IMR-90 (cell line): ENCODE data around the gene RIN1. TPM values are rescaled to one million over a fixed set of nuclear protein-coding genes. Genes with fewer than 3 reads are reported as not detected.

Experiments
- ATAC-seq: fragments of 200-7000 bp; cut with Tn5 transposase; 2 replicates; pipeline ENCODE4 v1.9.1; 2020; ENCODE audit warnings: low read depth, mild to moderate bottlenecking, moderate library complexity
- BruUV-seq: library from RNA; stranded (reverse); fragments of 400-500 nt; replicated peaks from 2 replicates; lab custom pipeline; 2021; lab: Mats Ljungman, UMichigan
- CTCF ChIA-PET: fragments of 300-600 bp; formaldehyde crosslinking; extraction: SDS; loops from one replicate; lab custom pipeline; 2021; ENCODE audit warnings: antibody characterized with exemption; lab: Yijun Ruan, JAX
- POLR2A ChIA-PET: fragments of 300-600 bp; sonication (Branson Sonifier 250); formaldehyde crosslinking; loops from one replicate; lab custom pipeline; 2022; ENCODE audit warnings: antibody characterized with exemption; ENCODE audit not compliant: unreplicated experiment; lab: Charles Lee
- DNase-seq: peaks from one replicate; pipeline ENCODE4 v3.0.0; 2013
- H2AFZ ChIP-seq: replicated peaks from 2 replicates; pipeline ENCODE3; 2013; ENCODE audit warnings: low read length, mild to moderate bottlenecking; ENCODE audit not compliant: poor library complexity
- H2AK5ac ChIP-seq: 2 replicates; pipeline ENCODE4 v1.6.1; 2013; ENCODE audit warnings: low read depth, low read length, inconsistent platforms
- H2AK9ac ChIP-seq: replicated peaks from 2 replicates; pipeline ENCODE3; 2013; ENCODE audit warnings: mild to moderate bottlenecking, low read depth, low read length, moderate library complexity; ENCODE audit not compliant: poor library complexity
- H2BK120ac ChIP-seq: 2 replicates; pipeline ENCODE4 v1.6.1; 2013; ENCODE audit warnings: low read depth, low read length, inconsistent platforms
- H2BK15ac ChIP-seq: 3 replicates; pipeline ENCODE4 v1.6.1; 2013; ENCODE audit warnings: low read depth, low read length, inconsistent platforms
- H2BK20ac ChIP-seq: 2 replicates; pipeline ENCODE4 v1.6.1; 2013; ENCODE audit warnings: low read depth, mild to moderate bottlenecking, inconsistent platforms, low read length, moderate library complexity
- H2BK5ac ChIP-seq: 2 replicates; pipeline ENCODE4 v1.6.1; 2013; ENCODE audit warnings: mild to moderate bottlenecking, low read depth, low read length, inconsistent platforms; ENCODE audit not compliant: poor library complexity, severe bottlenecking
- H3K14ac ChIP-seq: replicated peaks from 2 replicates; pipeline ENCODE4 v1.6.1; 2013; ENCODE audit warnings: low read depth, low read length, inconsistent platforms
- H3K18ac ChIP-seq: 2 replicates; pipeline ENCODE4 v1.6.1; 2013; ENCODE audit warnings: low read depth, low read length, control low read depth
- H3K23ac ChIP-seq: 2 replicates; pipeline ENCODE4 v1.6.1; 2013; ENCODE audit warnings: low read depth, low read length, inconsistent platforms
- H3K27ac ChIP-seq: 2 replicates; pipeline ENCODE4 v1.5.1; 2013; ENCODE audit warnings: mild to moderate bottlenecking, control low read depth, low read length; ENCODE audit not compliant: insufficient read depth
- H3K27me3 ChIP-seq: 2 replicates; pipeline ENCODE4 v1.6.1; 2013; ENCODE audit warnings: low read length; ENCODE audit not compliant: control insufficient read depth, insufficient read depth
- H3K36me3 ChIP-seq: 2 replicates; pipeline ENCODE4 v1.6.1; 2013; ENCODE audit warnings: low read length, mixed read lengths; ENCODE audit not compliant: control insufficient read depth, insufficient read depth
- H3K4ac ChIP-seq: 2 replicates; pipeline ENCODE4 v1.6.1; 2013; ENCODE audit warnings: low read depth, low read length, inconsistent platforms
- H3K4me1 ChIP-seq: 2 replicates; pipeline ENCODE4 v1.6.1; 2013; ENCODE audit warnings: low read length, mixed read lengths; ENCODE audit not compliant: control insufficient read depth, insufficient read depth
- H3K4me2 ChIP-seq: 2 replicates; pipeline ENCODE4 v1.6.1; 2013; ENCODE audit warnings: low read depth, mild to moderate bottlenecking, control low read depth, low read length, moderate library complexity
- H3K4me3 ChIP-seq: 2 replicates; pipeline ENCODE4 v1.5.1; 2013; ENCODE audit warnings: low read depth, mild to moderate bottlenecking, control low read depth, low read length, moderate library complexity; ENCODE audit not compliant: insufficient read depth
- H3K56ac ChIP-seq: 2 replicates; pipeline ENCODE4 v1.6.1; 2013; ENCODE audit warnings: low read length, inconsistent platforms; ENCODE audit not compliant: insufficient read depth; ENCODE audit errors: extremely low read depth
- H3K79me1 ChIP-seq, 2 experiments: 2 replicates each; pipeline ENCODE4 v1.6.1; 2013; ENCODE audit warnings: low read length in 2 of 2, inconsistent platforms in 1 of 2, low read depth in 1 of 2
- H3K9ac ChIP-seq: 2 replicates; pipeline ENCODE4 v1.6.1; 2013; ENCODE audit warnings: low read depth, low read length, control low read depth
- H3K9me1 ChIP-seq: 2 replicates; pipeline ENCODE4 v1.6.1; 2013; ENCODE audit warnings: low read length, inconsistent platforms; ENCODE audit not compliant: insufficient read depth
- H3K9me3 ChIP-seq: 2 replicates; pipeline ENCODE4 v1.6.1; 2013; ENCODE audit warnings: low read length; ENCODE audit not compliant: control insufficient read depth, insufficient read depth
- H4K20me1 ChIP-seq: 2 replicates; pipeline ENCODE4 v1.6.1; 2013; ENCODE audit warnings: low read length, inconsistent platforms; ENCODE audit not compliant: insufficient read depth
- H4K5ac ChIP-seq: 2 replicates; pipeline ENCODE4 v1.6.1; 2013; ENCODE audit warnings: mild to moderate bottlenecking, low read depth, low read length, control low read depth
- H4K8ac ChIP-seq, 2 experiments: 2 replicates each; pipeline ENCODE4 v1.6.1; 2013; ENCODE audit warnings: low read depth in 2 of 2, low read length in 2 of 2, control low read depth in 1 of 2, inconsistent platforms in 1 of 2
- H4K91ac ChIP-seq: 2 replicates; pipeline ENCODE4 v1.6.1; 2013; ENCODE audit warnings: low read depth, low read length, inconsistent platforms; ENCODE audit not compliant: insufficient read depth
- BHLHE40 ChIP-seq: fragments of 150-350 bp; IDR thresholded peaks from 2 replicates; pipeline ENCODE4 v1.6.1; 2016; ENCODE audit warnings: mild to moderate bottlenecking, low read depth, low read length
- CEBPB ChIP-seq: IDR thresholded peaks from 2 replicates; pipeline ENCODE4 v1.6.1; 2012; ENCODE audit warnings: low read depth, low read length, improper control_type of control experiment
- CHD1 ChIP-seq: IDR thresholded peaks from 2 replicates; pipeline ENCODE4 v1.6.1; 2012; ENCODE audit warnings: low read depth, low read length, improper control_type of control experiment
- CTCF ChIP-seq: conservative IDR thresholded peaks from 2 replicates; pipeline ENCODE4 v1.5.1; 2012; ENCODE audit warnings: mild to moderate bottlenecking, low read depth, low read length, improper control_type of control experiment
- MAFK ChIP-seq: IDR thresholded peaks from 2 replicates; pipeline ENCODE4 v1.6.1; 2012; ENCODE audit warnings: low read depth, low read length, improper control_type of control experiment
- MAZ ChIP-seq: IDR thresholded peaks from 2 replicates; pipeline ENCODE4 v1.6.1; 2012; ENCODE audit warnings: low read depth, mild to moderate bottlenecking, low read length, improper control_type of control experiment, moderate library complexity, borderline replicate concordance
- MXI1 ChIP-seq: IDR thresholded peaks from 2 replicates; pipeline ENCODE4 v1.6.1; 2012; ENCODE audit warnings: low read depth, mild to moderate bottlenecking, low read length, moderate library complexity, borderline replicate concordance
- POLR2A ChIP-seq: IDR thresholded peaks from 2 replicates; pipeline ENCODE4 v1.6.1; 2012; ENCODE audit warnings: mild to moderate bottlenecking, low read depth, low read length
- RAD21 ChIP-seq: IDR thresholded peaks from 2 replicates; pipeline ENCODE4 v1.6.1; 2012; ENCODE audit warnings: low read length, improper control_type of control experiment
- RCOR1 ChIP-seq: IDR thresholded peaks from 2 replicates; pipeline ENCODE4 v1.6.1; 2012; ENCODE audit warnings: mild to moderate bottlenecking, low read length, improper control_type of control experiment; ENCODE audit not compliant: insufficient replicate concordance
- RFX5 ChIP-seq: IDR thresholded peaks from 2 replicates; pipeline ENCODE4 v1.8.0; 2012; ENCODE audit warnings: low read depth, mild to moderate bottlenecking, low read length, moderate library complexity
- SMC3 ChIP-seq: fragments of 150-350 bp; IDR thresholded peaks from 2 replicates; pipeline ENCODE4 v1.6.1; 2016; ENCODE audit warnings: low read depth, mild to moderate bottlenecking, antibody characterized with exemption, low read length, moderate library complexity
- WGBS, 2 experiments: methylation state at CpG; one replicate each; pipeline versions ENCODE4 v1.1.5 to v1.1.7; 2013; ENCODE audit warnings: missing lambda C conversion rate in 2 of 2; ENCODE audit not compliant: insufficient read length in 1 of 2; ENCODE audit errors: extremely low coverage in 2 of 2; 5-methylcytosine and 5-hydroxymethylcytosine counted together
- dilution Hi-C: fragments of 300-500 bp; cut with HindIII; formaldehyde crosslinking; loops from one replicate; pipeline ENCODE4 v1.14.3; 2018; ENCODE audit warnings: low sequenced_read_pairs; ENCODE audit not compliant: unreplicated experiment
- in situ Hi-C: fragments of 300-500 bp; cut with MboI; formaldehyde crosslinking; loops from 3 replicates; pipeline ENCODE4 v1.14.3; 2019; ENCODE audit warnings: low sequenced_read_pairs, inconsistent platforms, mixed read lengths
- intact Hi-C: fragments of 100-400 bp; cut with micrococcal nuclease; formaldehyde crosslinking; loops from 2 replicates; pipeline ENCODE4 v1.10.0; 2022
- polyA plus RNA-seq, 3 experiments: library from polyadenylated mRNA; depleted of rRNA; stranded (reverse); fragments of >200 nt; gene quantifications; 2 replicates each; pipeline ENCODE4 v1.2.3, GENCODE V29; 2012; ENCODE audit warnings: low replicate concordance in 1 of 3
- total RNA-seq: library from RNA; depleted of rRNA; stranded (reverse); fragments of >200 nt; gene quantifications from 2 replicates; pipeline ENCODE4 v1.2.3, GENCODE V29; 2012
- TF ChIP-seq, protein P1 (sequence below): fragments of 150-350 bp; IDR thresholded peaks from 2 replicates; pipeline ENCODE4 v1.6.1; 2016; ENCODE audit warnings: low read depth, mild to moderate bottlenecking, low read length, moderate library complexity, borderline replicate concordance

Gene RIN1
- total and polyA plus RNA-seq, 2 of the 4 experiments (the other 2 are of a cell fraction) = 9.9 to 20.8 TPM

GRCh38 chr11:66347425-66348276 lies 11.4 kb upstream of the RIN1 start, which contains the start of gene B4GAT1:
Gene B4GAT1, minus strand, starts transcription at chr11:66347629. Its CDS starts 84 bp downstream, at chr11:66347545.
- Histone ChIP-seq H3K4me2 (peak within 1 kb of the TSS; percentile 96), H4K20me1 (peaks cover 16% of the 10 kb centered on the region), H3K4me1 (peaks cover 12% of the 10 kb centered on the region), H2BK20ac (no peak within 1 kb of the TSS), H3K4ac (peak within 1 kb of the TSS; percentile 87), H3K36me3 (no peaks in the 10 kb centered on the region; the same call in 1 of the 2 replicates), H2BK120ac (peak within 1 kb of the TSS; percentile 74), H4K91ac (peak within 1 kb of the TSS; percentile 67; the same call in 1 of the 2 replicates), H3K18ac (no peak within 1 kb of the TSS), H3K27ac (peak within 1 kb of the TSS; percentile 83), H4K8ac (peak within 1 kb of the TSS; percentile 84 to 94), H2AFZ (peak within 1 kb of the TSS; percentile 99), H3K9me1 (peaks cover 12% of the 10 kb centered on the region; the same call in 1 of the 2 replicates), H3K79me1 (peaks cover 16 to 44% of the 10 kb centered on the region in 2 experiments), H3K4me3 (peak within 1 kb of the TSS; percentile 98), H3K23ac (peak within 1 kb of the TSS; percentile 98), H2BK15ac (no peak within 1 kb of the TSS), H3K9ac (peak within 1 kb of the TSS; percentile 91), H3K27me3 (no peaks in the 10 kb centered on the region), H2AK9ac (peak within 1 kb of the TSS; percentile 95), H3K9me3 (no peaks in the 10 kb centered on the region), H4K5ac (peak within 1 kb of the TSS; percentile 27; the same call in 1 of the 2 replicates), H3K56ac (peak within 1 kb of the TSS; percentile 28; the same call in 1 of the 2 replicates), H2AK5ac (peak within 1 kb of the TSS; percentile 20; the same call in 1 of the 2 replicates), H3K14ac (peak within 1 kb of the TSS; percentile 72), H2BK5ac (peak within 1 kb of the TSS; percentile 85)
- dilution Hi-C loops = no loop called here
- intact Hi-C loops = no loop called here
- DNase-seq (peak; percentile 93), ATAC-seq (peak; percentile 78)
- CTCF ChIA-PET = interaction anchor here (0.8 to 1.4 kb wide), 5 partner anchors 16 to 126 kb away, joined by 3 to 6 read pairs (median 4); no protein-coding TSS in a partner anchor
- in situ Hi-C loops = no loop called here
- no TSS peak for BruUV-seq
- 0% methylated on average over 6 of the region's 101 CpGs; no CpG with 5 or more reads in 1 of the 2 experiments for WGBS, 2 experiments
- POLR2A ChIA-PET = no interaction called here
- no peak; the same call in 1 of the 2 replicates for TF ChIP-seq CHD1
- no peak for TF ChIP-seq CTCF
- no peak for TF ChIP-seq RCOR1
- TF ChIP-seq RAD21 = no peak
- TF ChIP-seq MAZ = peak; percentile 7; the same call in 1 of the 2 replicates
- no peak for TF ChIP-seq MAFK
- TF ChIP-seq, protein P1, sequence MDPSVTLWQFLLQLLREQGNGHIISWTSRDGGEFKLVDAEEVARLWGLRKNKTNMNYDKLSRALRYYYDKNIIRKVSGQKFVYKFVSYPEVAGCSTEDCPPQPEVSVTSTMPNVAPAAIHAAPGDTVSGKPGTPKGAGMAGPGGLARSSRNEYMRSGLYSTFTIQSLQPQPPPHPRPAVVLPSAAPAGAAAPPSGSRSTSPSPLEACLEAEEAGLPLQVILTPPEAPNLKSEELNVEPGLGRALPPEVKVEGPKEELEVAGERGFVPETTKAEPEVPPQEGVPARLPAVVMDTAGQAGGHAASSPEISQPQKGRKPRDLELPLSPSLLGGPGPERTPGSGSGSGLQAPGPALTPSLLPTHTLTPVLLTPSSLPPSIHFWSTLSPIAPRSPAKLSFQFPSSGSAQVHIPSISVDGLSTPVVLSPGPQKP = 0 out of 2 replicates have a peak, but pooled peaks have one; percentile 42
- peak; percentile 23; the same call in 1 of the 2 replicates for TF ChIP-seq MXI1
- TF ChIP-seq POLR2A = peak; percentile 52; the same call in 1 of the 2 replicates
- TF ChIP-seq BHLHE40 = no peak
- TF ChIP-seq RFX5 = no peak
- peak; percentile 23; the same call in 1 of the 2 replicates for TF ChIP-seq SMC3
- no peak for TF ChIP-seq CEBPB
